ENCODE measurements around the gene KRTAP4-7.
"Not testable (repeated sequence)": the region's sequence is repeated elsewhere in the genome, so short reads cannot be mapped to it uniquely, and the experiment has no call there.

DNA sequence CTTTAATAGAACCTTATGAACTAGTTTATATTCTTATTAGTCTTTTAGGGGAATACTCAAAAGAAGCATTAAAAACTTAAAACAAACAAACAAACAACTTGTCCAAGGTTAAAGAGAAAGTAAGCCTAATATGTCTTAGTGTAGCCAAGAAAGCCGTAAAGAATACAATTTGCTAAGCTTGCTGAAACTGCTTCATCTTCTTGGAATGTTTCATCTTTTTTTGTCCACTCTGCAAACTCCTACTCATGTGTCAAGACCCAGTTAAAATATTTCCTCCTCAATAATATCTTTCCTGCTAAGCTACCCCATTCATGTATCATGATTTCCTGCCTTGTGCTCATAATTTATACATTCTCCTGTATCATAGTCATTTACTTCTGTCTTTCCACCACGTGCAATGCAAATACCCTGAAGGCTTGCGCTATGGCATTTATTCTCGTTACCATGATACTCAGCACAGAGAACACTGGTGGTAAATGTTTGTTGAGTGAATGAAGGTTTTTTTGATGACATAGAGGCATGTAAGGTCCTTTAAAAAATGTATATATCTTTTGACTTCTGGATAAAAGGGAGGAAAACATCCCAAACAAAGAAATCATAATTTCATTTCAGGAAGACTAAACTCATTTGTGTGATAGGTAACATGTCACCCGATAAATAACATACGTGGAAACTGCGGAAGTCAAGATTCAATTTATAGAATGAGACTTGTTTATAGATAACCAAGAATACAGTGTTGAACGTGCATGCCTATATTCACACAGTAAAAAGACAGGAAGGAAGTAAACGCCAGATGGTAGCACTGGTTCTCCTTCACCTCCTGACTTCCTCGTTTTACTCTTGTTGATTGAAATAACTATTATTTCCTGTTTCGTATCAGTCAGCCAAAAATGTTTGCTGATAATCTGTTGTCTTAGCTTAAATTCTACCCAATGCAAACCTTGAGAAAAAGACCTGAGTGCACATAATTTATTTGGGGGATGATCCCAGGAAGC lies 36.0 kb downstream of the KRTAP4-7 start:
- TF ChIP-seq CTCF (IDR thresholded peaks at IDR 0.05; ENCODE audit: low read depth, low read length); EZH2phosphoT487 (IDR thresholded peaks at IDR 0.05; ENCODE audit: low read depth): not testable (repeated sequence)
